Activated CD8-positive, alpha-beta T cell treated with anti-CD3 and anti-CD28 coated beads, Interleukin-2, amount 10 ng/mL, durations not matched to agents 7 days and 5 days (primary cell): Measurements from ENCODE around the gene CFAP61. TPM values are rescaled to one million over a fixed set of nuclear protein-coding genes. Genes with fewer than 3 reads are reported as not detected.
"Not testable (repeated sequence)": the region's sequence is repeated elsewhere in the genome, so short reads cannot be mapped to it uniquely, and the experiment has no call there.

Experiments used
- ATAC-seq: fragments of 150-1000 bp; cut with Tn5 transposase; one replicate; pipeline ENCODE4 v1.10.0; 2021; ENCODE audit warnings: moderate library complexity
- CTCF ChIA-PET: fragments of 350-600 bp; sonication (Branson Sonifier 250); formaldehyde crosslinking; loops from one replicate; lab custom pipeline; 2021; ENCODE audit warnings: antibody characterized with exemption; lab: Charles Lee
- POLR2A ChIA-PET: fragments of 350-600 bp; sonication (Branson Sonifier 250); formaldehyde crosslinking; loops from one replicate; lab custom pipeline; 2021; ENCODE audit warnings: antibody characterized with exemption; lab: Charles Lee
- DNase-seq: peaks from one replicate; pipeline ENCODE4 v3.0.0-alpha.2; 2020
- H3K27ac Mint-ChIP-seq: one replicate; pipeline ENCODE4 v1.8.0; 2021; ENCODE audit warnings: mild to moderate bottlenecking, mixed read lengths
- H3K27me3 Mint-ChIP-seq: one replicate; pipeline ENCODE4 v1.8.0; 2021; ENCODE audit warnings: low read depth, mixed read lengths
- H3K36me3 Mint-ChIP-seq: one replicate; pipeline ENCODE4 v1.8.0; 2021; ENCODE audit warnings: low read depth, mixed read lengths
- H3K4me1 Mint-ChIP-seq: one replicate; pipeline ENCODE4 v1.8.0; 2021; ENCODE audit warnings: low read depth, mixed read lengths
- H3K4me3 Mint-ChIP-seq: one replicate; pipeline ENCODE4 v1.8.0; 2021; ENCODE audit warnings: mild to moderate bottlenecking, mixed read lengths
- H3K9me3 Mint-ChIP-seq: one replicate; pipeline ENCODE4 v1.8.0; 2022; ENCODE audit warnings: mixed read lengths; ENCODE audit not compliant: insufficient read depth
- total RNA-seq, 2 experiments: library from RNA; stranded (reverse); gene quantifications; one replicate each; pipeline ENCODE4 v1.2.3, GENCODE V29; 2021

CFAP61 gene
- total RNA-seq, 2 experiments from 2014 or later: not detected

- Mint-ChIP-seq H3K36me3 (no peaks in the 10 kb centered on the region), H3K4me3 (no peak overlapping the region), H3K27me3 (peaks cover 4% of the 10 kb centered on the region), H3K4me1 (no peaks in the 10 kb centered on the region), H3K9me3 (no peaks in the 10 kb centered on the region), H3K27ac (no peak overlapping the region)
- CTCF ChIA-PET: no interaction called here
- ATAC-seq (no peak), DNase-seq (no peak)
- POLR2A ChIA-PET: no interaction called here
Measured at GRCh38 chr20:20213526-20214121, 161.3 kb downstream of the CFAP61 start.

- no peak for DNase-seq
- ChIA-PET POLR2A (no interaction called here), CTCF (no interaction called here)
- Mint-ChIP-seq H3K27me3 (peaks cover 6% of the 10 kb centered on the region), H3K36me3 (no peaks in the 10 kb centered on the region), H3K27ac (no peak overlapping the region), H3K9me3 (no peaks in the 10 kb centered on the region), H3K4me3 (no peak overlapping the region), H3K4me1 (no peaks in the 10 kb centered on the region)
- ATAC-seq: no peak
Measured at GRCh38 chr20:20214757-20215275, 162.5 kb downstream of the CFAP61 start.

- H3K4me3 Mint-ChIP-seq: no peak overlapping the region
- H3K36me3 Mint-ChIP-seq: no peaks in the 10 kb centered on the region
- H3K27me3 Mint-ChIP-seq: peaks cover 10% of the 10 kb centered on the region
- H3K4me1 Mint-ChIP-seq: no peaks in the 10 kb centered on the region
- ATAC-seq (no peak), DNase-seq (no peak)
- ChIA-PET CTCF (no interaction called here), POLR2A (no interaction called here)
- H3K27ac Mint-ChIP-seq: no peak overlapping the region
- H3K9me3 Mint-ChIP-seq: no peaks in the 10 kb centered on the region
Measured at GRCh38 chr20:20215976-20216727, 163.8 kb downstream of the CFAP61 start.

- peaks cover 10% of the 10 kb centered on the region for H3K27me3 Mint-ChIP-seq
- ChIA-PET CTCF (no interaction called here), POLR2A (no interaction called here)
- ATAC-seq: no peak
- no peaks in the 10 kb centered on the region for H3K9me3 Mint-ChIP-seq
- DNase-seq: no peak
- no peak overlapping the region for H3K27ac Mint-ChIP-seq
- H3K4me1 Mint-ChIP-seq: no peaks in the 10 kb centered on the region
- H3K36me3 Mint-ChIP-seq: no peaks in the 10 kb centered on the region
- no peak overlapping the region for H3K4me3 Mint-ChIP-seq
Measured at GRCh38 chr20:20216941-20217340, 164.6 kb downstream of the CFAP61 start.

GRCh38 chr20:20217621-20218020 is 165.3 kb downstream of the CFAP61 start:
- no peaks in the 10 kb centered on the region for H3K9me3 Mint-ChIP-seq
- DNase-seq: no peak
- POLR2A ChIA-PET: interaction anchor here (0.7 kb wide), 1 partner anchor 16 kb away, joined by 3 read pairs; no protein-coding TSS in a partner anchor
- CTCF ChIA-PET: no interaction called here
- no peaks in the 10 kb centered on the region for H3K36me3 Mint-ChIP-seq
- H3K27me3 Mint-ChIP-seq: peaks cover 11% of the 10 kb centered on the region
- no peak for ATAC-seq
- H3K27ac Mint-ChIP-seq: no peak overlapping the region
- H3K4me3 Mint-ChIP-seq: no peak overlapping the region
- no peaks in the 10 kb centered on the region for H3K4me1 Mint-ChIP-seq

GRCh38 chr20:20218106-20218505 is 165.8 kb downstream of the CFAP61 start:
- POLR2A ChIA-PET: interaction anchor here (0.7 kb wide), 1 partner anchor 16 kb away, joined by 3 read pairs; no protein-coding TSS in a partner anchor
- H3K9me3 Mint-ChIP-seq, H3K27ac Mint-ChIP-seq, H3K36me3 Mint-ChIP-seq, H3K4me3 Mint-ChIP-seq, H3K4me1 Mint-ChIP-seq, DNase-seq, ATAC-seq, CTCF ChIA-PET: not testable (repeated sequence)
- H3K27me3 Mint-ChIP-seq: peaks cover 11% of the 10 kb centered on the region

GRCh38 chr20:20219016-20219415 is 166.7 kb downstream of the CFAP61 start:
- no peak overlapping the region for H3K4me3 Mint-ChIP-seq
- H3K9me3 Mint-ChIP-seq: no peaks in the 10 kb centered on the region
- ATAC-seq (no peak), DNase-seq (no peak)
- no peaks in the 10 kb centered on the region for H3K4me1 Mint-ChIP-seq
- H3K36me3 Mint-ChIP-seq: no peaks in the 10 kb centered on the region
- CTCF ChIA-PET: no interaction called here
- POLR2A ChIA-PET: no interaction called here
- H3K27me3 Mint-ChIP-seq: peaks cover 11% of the 10 kb centered on the region
- no peak overlapping the region for H3K27ac Mint-ChIP-seq

GRCh38 chr20:20220134-20220533 is 167.8 kb downstream of the CFAP61 start:
- no peak for ATAC-seq
- Mint-ChIP-seq H3K4me3 (no peak overlapping the region), H3K36me3 (no peaks in the 10 kb centered on the region), H3K9me3 (no peaks in the 10 kb centered on the region), H3K27ac (no peak overlapping the region), H3K4me1 (no peaks in the 10 kb centered on the region), H3K27me3 (peaks cover 13% of the 10 kb centered on the region)
- DNase-seq: no peak
- POLR2A ChIA-PET: interaction anchor here (0.9 kb wide), 1 partner anchor 10 kb away, joined by 3 read pairs; no protein-coding TSS in a partner anchor
- CTCF ChIA-PET: interaction anchor here (1.6 kb wide), 1 partner anchor 18 kb away, joined by 4 read pairs; no protein-coding TSS in a partner anchor

- H3K27me3 Mint-ChIP-seq: peaks cover 9% of the 10 kb centered on the region
Measured at GRCh38 chr20:20223981-20224380, 171.6 kb downstream of the CFAP61 start.

GRCh38 chr20:20224806-20225205 is 172.5 kb downstream of the CFAP61 start:
- Mint-ChIP-seq H3K4me1 (no peaks in the 10 kb centered on the region), H3K36me3 (no peaks in the 10 kb centered on the region), H3K9me3 (no peaks in the 10 kb centered on the region), H3K27ac (no peak overlapping the region), H3K4me3 (no peak overlapping the region), H3K27me3 (peaks cover 7% of the 10 kb centered on the region)
- POLR2A ChIA-PET: no interaction called here
- DNase-seq (no peak), ATAC-seq (no peak)
- CTCF ChIA-PET: no interaction called here

More at GRCh38 chr20:20223981-20224380, 171.6 kb downstream of the CFAP61 start:
- Mint-ChIP-seq H3K4me1 (no peaks in the 10 kb centered on the region), H3K27ac (no peak overlapping the region), H3K36me3 (no peaks in the 10 kb centered on the region), H3K4me3 (no peak overlapping the region), H3K9me3 (no peaks in the 10 kb centered on the region)
- ATAC-seq (no peak), DNase-seq (no peak)
- ChIA-PET POLR2A (no interaction called here), CTCF (no interaction called here)

- DNase-seq: no peak
- no peak overlapping the region for H3K4me3 Mint-ChIP-seq
- H3K36me3 Mint-ChIP-seq: no peaks in the 10 kb centered on the region
- ChIA-PET CTCF (no interaction called here), POLR2A (no interaction called here)
- no peaks in the 10 kb centered on the region for H3K9me3 Mint-ChIP-seq
- no peaks in the 10 kb centered on the region for H3K4me1 Mint-ChIP-seq
- ATAC-seq: no peak
- H3K27me3 Mint-ChIP-seq: peaks cover 6% of the 10 kb centered on the region
- H3K27ac Mint-ChIP-seq: no peak overlapping the region
Measured at GRCh38 chr20:20225325-20226043, 173.2 kb downstream of the CFAP61 start.

- ChIA-PET POLR2A (no interaction called here), CTCF (no interaction called here)
- Mint-ChIP-seq H3K27me3 (peaks cover 5% of the 10 kb centered on the region), H3K27ac (no peak overlapping the region), H3K4me1 (no peaks in the 10 kb centered on the region), H3K36me3 (no peaks in the 10 kb centered on the region), H3K9me3 (no peaks in the 10 kb centered on the region), H3K4me3 (no peak overlapping the region)
- DNase-seq: no peak
- ATAC-seq: no peak
Measured at GRCh38 chr20:20226554-20226953, 174.2 kb downstream of the CFAP61 start.
